ENCODE data around the gene GRIK1.

DNA sequence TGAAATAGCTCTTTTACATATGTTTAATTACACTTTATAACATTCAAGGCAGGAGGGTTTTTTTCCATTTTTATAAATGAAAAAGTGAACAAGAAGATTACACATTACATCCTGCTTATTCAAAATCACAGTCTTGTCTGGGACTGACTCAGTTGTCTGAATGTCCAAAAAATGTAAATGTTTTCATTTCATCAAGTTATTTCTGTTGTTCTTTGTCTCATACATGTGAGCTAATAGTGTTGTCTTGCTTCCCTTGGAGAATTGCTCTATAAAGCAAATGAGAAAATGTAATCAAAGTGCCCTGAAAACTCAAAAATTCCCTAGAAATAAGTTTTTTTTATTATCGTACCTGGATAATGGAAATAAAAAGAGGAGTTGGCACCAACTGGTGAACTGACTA, 242.9 kb downstream of the GRIK1 start:
- TF ChIP-seq, protein P1, sequence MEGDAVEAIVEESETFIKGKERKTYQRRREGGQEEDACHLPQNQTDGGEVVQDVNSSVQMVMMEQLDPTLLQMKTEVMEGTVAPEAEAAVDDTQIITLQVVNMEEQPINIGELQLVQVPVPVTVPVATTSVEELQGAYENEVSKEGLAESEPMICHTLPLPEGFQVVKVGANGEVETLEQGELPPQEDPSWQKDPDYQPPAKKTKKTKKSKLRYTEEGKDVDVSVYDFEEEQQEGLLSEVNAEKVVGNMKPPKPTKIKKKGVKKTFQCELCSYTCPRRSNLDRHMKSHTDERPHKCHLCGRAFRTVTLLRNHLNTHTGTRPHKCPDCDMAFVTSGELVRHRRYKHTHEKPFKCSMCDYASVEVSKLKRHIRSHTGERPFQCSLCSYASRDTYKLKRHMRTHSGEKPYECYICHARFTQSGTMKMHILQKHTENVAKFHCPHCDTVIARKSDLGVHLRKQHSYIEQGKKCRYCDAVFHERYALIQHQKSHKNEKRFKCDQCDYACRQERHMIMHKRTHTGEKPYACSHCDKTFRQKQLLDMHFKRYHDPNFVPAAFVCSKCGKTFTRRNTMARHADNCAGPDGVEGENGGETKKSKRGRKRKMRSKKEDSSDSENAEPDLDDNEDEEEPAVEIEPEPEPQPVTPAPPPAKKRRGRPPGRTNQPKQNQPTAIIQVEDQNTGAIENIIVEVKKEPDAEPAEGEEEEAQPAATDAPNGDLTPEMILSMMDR (IDR thresholded peaks at IDR 0.05) = no peak
- no peak for TF ChIP-seq EZH2 (IDR thresholded peaks at IDR 0.05; ENCODE audit: borderline replicate concordance, insufficient read depth, low read depth, low read length, poor library complexity, severe bottlenecking)
